Measurements from ENCODE around the gene WDR76.

- TF ChIP-seq CTCF (IDR thresholded peaks at IDR 0.05) (no peak), POLR2A (IDR thresholded peaks at IDR 0.05) (no peak), POLR2AphosphoS5 (IDR thresholded peaks at IDR 0.05) (no peak)
These were observed 55.1 kb downstream of the WDR76 start for GRCh38 chr15:43881944-43882343.

Measured in sigmoid colon (tissue), 4 donors.